KOPT-K1 (cell line): ENCODE measurements around the gene SEMA6C.

ENCODE experiments used
- H3K27ac ChIP-seq: fragments of 200-600 bp; sonication (generic); 2 replicates; pipeline ENCODE4 v1.5.1; 2016; ENCODE audit warnings: antibody characterized with exemption, mild to moderate bottlenecking, low read depth, low read length; ENCODE audit not compliant: poor library complexity, severe bottlenecking
- H3K36me3 ChIP-seq: fragments of 200-600 bp; sonication (generic); 2 replicates; pipeline ENCODE4 v1.5.1; 2017; ENCODE audit warnings: antibody characterized with exemption, mild to moderate bottlenecking, low read length, moderate library complexity; ENCODE audit not compliant: insufficient read depth
- H3K9me3 ChIP-seq: fragments of 200-600 bp; sonication (generic); 2 replicates; pipeline ENCODE4 v1.5.1; 2017; ENCODE audit warnings: antibody characterized with exemption, low read length, mild to moderate bottlenecking; ENCODE audit not compliant: insufficient read depth, poor library complexity, severe bottlenecking

Gene SEMA6C

DNA sequence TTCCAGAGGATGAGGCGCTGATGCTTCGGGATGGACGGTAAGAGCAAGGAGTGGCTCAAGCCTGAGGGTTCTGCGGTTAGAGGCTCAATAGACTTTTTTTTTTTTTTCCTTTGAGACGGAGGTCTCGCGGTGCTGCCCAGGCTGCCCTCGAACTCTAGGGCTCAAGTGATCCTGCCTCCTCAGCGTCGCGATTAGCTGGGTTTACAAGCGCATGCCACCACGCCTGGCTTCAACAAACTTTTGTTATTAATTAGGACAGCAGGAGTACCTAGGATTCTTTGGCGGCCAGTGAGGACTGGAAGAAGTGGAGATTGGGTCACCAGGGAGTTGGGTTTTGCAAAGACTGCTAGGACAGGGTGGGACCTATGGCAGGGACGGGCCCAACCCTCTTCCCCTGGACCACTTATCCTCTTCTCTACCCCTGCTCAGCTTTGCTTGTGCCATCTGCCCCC lies 20.1 kb upstream of the SEMA6C start:
- Histone ChIP-seq H3K9me3 (no peaks in the 10 kb centered on the region), H3K27ac (peak overlapping the region; percentile 76), H3K36me3 (peaks cover 44% of the 10 kb centered on the region)

DNA sequence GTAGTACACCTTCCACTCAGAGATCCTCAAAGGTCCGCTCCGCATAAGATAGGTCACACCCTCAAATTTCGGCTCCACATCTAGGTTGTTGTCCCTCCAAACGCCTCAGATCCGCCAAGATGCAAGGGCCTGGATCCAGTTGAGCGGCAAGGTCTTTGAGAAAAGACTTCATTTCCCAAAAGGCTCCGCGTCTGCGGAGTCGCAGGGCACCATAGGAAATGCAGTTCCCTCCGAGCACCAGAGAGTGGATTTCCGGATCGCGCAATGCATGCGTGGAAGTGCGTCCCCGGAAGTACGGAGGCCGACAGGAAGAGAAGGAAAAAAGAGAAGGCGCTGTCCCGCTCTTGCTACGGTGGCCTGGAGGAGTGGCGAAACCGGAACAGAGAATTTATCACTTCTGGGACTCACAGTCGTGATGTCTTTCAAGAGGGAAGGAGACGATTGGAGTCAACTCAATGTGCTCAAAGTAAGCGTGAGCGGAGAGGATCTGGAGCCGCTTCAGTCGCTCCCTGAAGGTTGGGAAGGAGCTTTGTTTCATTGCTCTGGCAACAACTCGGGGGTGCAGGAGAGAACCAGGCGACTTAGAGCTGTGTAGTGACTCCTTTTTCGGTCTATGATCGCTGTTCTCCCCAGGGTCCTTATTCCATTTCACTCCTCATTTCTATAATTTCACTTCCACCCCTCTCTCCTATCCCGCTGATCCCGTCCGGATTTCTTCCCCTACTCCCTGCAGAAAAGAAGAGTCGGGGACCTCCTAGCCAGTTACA lies 19.5 kb upstream of the SEMA6C start, which contains the start of the genes LYSMD1 and SCNM1:
Gene LYSMD1 (minus strand): TSS at position 165 of the 767 bp plus-strand sequence. CDS start 644 bp downstream, outside the sequence.
Gene SCNM1 (plus strand): TSS at position 407 of the 767 bp plus-strand sequence. CDS start 9 bp downstream, at position 416.
- Histone ChIP-seq H3K9me3 (no peaks in the 10 kb centered on the region), H3K36me3 (peaks cover 42% of the 10 kb centered on the region), H3K27ac (peak within 1 kb of the TSS; percentile 76)

DNA sequence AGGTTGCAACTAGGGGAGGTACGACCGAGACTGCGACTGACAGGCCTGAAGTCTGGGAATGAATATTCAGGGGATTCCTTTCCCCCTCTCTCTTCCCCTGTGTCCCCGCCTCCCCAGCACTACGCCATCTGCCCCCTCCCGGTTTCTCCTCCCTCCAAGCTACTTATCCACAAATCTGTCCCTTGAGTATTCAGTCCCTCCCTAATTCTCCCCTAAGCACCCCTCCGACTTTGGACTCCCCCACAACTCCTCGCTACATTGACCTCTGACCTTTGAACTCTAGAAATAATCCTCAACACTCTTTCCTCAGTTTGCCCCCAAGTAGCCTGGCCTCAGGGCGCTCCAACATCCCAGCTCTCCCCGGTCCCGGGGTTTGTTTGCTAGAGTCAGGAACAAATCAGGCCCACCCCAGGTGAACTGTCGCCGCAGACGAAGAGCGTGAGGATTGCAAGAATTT lies 18.9 kb upstream of the SEMA6C start:
- peaks cover 42% of the 10 kb centered on the region for H3K36me3 ChIP-seq
- no peaks in the 10 kb centered on the region for H3K9me3 ChIP-seq
- peak overlapping the region; percentile 76 for H3K27ac ChIP-seq

- Histone ChIP-seq H3K9me3 (no peaks in the 10 kb centered on the region), H3K27ac (peak overlapping the region; percentile 76)
Observed at GRCh38 chr1:151164732-151165280, 18.4 kb upstream of the SEMA6C start.

DNA sequence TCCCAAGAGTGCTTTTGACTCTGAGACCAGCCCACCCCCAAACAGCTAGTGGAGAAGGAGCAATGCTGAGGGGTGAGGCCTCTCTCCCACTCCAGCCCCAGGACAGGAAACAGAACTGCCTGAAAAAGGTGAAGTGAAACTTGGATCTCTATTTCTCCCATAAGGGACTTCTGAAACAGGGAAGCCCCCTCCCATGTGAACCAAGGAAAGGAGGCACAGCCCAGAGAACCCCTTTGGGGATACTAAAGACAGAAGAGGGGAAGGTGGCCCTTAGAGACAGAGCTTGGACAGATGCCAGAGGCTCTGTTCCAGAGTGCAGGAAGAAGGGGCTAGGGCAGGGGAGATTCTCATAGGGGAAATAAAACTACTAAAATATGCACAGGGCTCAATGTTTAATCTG lies 12.9 kb upstream of the SEMA6C start:
- H3K36me3 ChIP-seq = peaks cover 33% of the 10 kb centered on the region
- no peaks in the 10 kb centered on the region for H3K9me3 ChIP-seq
- H3K27ac ChIP-seq = no peak overlapping the region

More at GRCh38 chr1:151164732-151165280, 18.4 kb upstream of the SEMA6C start:
- H3K36me3 ChIP-seq = peaks cover 41% of the 10 kb centered on the region

- Histone ChIP-seq H3K9me3 (no peaks in the 10 kb centered on the region), H3K27ac (peak overlapping the region; percentile 11), H3K36me3 (peaks cover 33% of the 10 kb centered on the region)
Observed at GRCh38 chr1:151158751-151159251, 12.4 kb upstream of the SEMA6C start.

DNA sequence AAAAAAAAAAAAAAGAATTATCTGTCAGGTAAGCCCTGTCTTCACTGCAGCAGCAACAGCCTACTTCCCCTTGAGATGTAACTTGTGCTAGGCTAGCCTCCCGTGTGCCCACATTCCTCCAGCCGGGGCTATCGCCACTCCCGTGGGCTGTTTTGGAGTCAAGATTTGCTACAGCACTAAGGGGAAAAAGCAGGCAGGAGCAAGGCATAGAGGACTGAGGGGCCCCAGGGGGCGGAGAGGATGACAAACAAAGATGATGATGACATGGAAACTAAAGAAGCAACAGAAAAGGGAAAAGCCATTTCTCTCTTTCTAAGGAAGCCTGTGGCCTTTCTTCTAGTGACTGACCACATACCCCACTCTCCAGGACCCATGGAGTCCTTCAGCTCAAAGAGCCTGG lies 11.9 kb upstream of the SEMA6C start:
- no peaks in the 10 kb centered on the region for H3K9me3 ChIP-seq
- H3K36me3 ChIP-seq = peaks cover 33% of the 10 kb centered on the region
- H3K27ac ChIP-seq = peak overlapping the region; percentile 11

- peaks cover 33% of the 10 kb centered on the region for H3K36me3 ChIP-seq
- H3K9me3 ChIP-seq = no peaks in the 10 kb centered on the region
- H3K27ac ChIP-seq = peak overlapping the region; percentile 66
Observed at GRCh38 chr1:151157067-151157531, 10.7 kb upstream of the SEMA6C start.

DNA sequence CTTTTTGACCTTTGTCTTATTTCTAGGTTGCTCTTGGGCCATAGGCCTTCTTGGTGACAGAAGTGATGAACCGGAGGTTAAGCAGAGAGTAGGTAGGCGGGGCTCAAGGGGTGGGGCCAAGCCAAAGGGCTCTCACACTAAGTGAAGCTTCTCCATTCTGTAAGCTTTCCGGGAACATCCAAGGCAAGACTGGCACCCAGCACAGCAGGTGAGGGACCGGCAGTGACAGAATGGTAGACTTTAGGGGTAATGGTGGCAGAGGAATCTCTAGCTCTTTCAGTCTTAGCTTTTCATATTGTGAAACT lies 10.0 kb upstream of the SEMA6C start, which contains the start of gene TNFAIP8L2:
Gene TNFAIP8L2 (plus strand): TSS at position 135 of the 305 bp plus-strand sequence. CDS start 2,049 bp downstream, outside the sequence.
- peak within 1 kb of the TSS; percentile 66 for H3K27ac ChIP-seq
- H3K36me3 ChIP-seq = peaks cover 30% of the 10 kb centered on the region
- no peaks in the 10 kb centered on the region for H3K9me3 ChIP-seq

GRCh38 chr1:151147665-151148064 lies 1.2 kb upstream of the SEMA6C start:
- Histone ChIP-seq H3K9me3 (no peaks in the 10 kb centered on the region), H3K36me3 (no peaks in the 10 kb centered on the region), H3K27ac (no peak overlapping the region)

GRCh38 chr1:151147132-151147503 lies 687 bp upstream of the SEMA6C start:
- Histone ChIP-seq H3K36me3 (no peaks in the 10 kb centered on the region), H3K27ac (peak overlapping the region; percentile 36), H3K9me3 (no peaks in the 10 kb centered on the region)

DNA sequence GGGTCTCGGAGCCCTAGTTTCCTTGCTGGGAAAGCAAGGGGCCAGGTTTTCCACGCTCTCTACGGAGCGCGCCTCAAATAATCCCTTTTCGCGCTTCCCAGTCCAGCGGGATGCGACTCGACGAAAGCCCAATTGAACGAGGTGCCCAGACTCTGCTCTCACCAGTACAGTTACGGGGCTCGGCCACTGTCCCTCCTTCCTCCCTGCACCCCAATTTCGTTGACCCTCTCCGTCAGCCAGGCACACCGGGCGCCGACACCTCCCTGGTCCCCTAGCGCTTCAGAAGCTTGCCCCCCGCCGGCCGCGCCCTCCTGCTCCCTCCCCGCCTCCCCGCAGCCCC lies 389 bp downstream of the SEMA6C start:
- Histone ChIP-seq H3K27ac (peak overlapping the region; percentile 36), H3K36me3 (no peaks in the 10 kb centered on the region), H3K9me3 (no peaks in the 10 kb centered on the region)

DNA sequence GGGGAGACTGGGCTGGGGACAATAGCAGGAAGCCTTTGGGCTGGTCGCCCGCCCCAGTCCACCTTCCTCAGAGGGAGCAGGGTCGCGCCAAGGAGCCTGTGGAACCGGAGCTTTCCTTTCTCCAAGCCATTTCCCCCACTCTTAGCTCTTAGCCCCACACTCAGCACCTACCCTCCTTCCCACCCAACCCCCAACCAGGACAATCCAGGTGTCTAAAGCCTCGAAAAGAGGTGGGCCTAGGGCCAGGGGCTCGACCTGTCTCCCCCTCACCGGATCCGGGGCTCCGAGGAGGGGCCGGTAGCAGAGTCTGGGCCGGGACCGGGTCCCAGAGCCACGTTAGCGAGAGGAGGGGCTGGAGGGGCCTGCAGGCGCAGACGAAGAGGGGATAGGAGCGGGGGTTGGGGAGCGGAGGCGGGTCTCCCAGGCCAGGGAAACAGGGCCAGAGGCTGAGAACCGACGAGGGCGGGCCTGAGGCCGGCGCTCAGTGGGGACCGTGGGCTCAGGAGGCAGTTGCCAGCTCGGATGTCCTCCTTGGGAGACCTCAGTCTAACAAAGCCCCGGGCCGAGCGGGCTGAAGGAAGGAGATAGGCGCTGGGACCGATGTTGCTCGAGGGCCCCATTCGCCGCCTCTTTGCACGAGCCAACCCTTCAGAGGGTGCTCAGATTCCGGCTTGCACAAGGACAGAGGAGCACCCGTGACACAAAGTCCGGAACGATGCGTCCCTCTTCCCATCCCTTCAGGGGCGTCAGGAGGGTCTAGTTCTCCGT lies 943 bp downstream of the SEMA6C start:
- H3K9me3 ChIP-seq = no peaks in the 10 kb centered on the region
- no peak overlapping the region for H3K27ac ChIP-seq
- H3K36me3 ChIP-seq = no peaks in the 10 kb centered on the region

DNA sequence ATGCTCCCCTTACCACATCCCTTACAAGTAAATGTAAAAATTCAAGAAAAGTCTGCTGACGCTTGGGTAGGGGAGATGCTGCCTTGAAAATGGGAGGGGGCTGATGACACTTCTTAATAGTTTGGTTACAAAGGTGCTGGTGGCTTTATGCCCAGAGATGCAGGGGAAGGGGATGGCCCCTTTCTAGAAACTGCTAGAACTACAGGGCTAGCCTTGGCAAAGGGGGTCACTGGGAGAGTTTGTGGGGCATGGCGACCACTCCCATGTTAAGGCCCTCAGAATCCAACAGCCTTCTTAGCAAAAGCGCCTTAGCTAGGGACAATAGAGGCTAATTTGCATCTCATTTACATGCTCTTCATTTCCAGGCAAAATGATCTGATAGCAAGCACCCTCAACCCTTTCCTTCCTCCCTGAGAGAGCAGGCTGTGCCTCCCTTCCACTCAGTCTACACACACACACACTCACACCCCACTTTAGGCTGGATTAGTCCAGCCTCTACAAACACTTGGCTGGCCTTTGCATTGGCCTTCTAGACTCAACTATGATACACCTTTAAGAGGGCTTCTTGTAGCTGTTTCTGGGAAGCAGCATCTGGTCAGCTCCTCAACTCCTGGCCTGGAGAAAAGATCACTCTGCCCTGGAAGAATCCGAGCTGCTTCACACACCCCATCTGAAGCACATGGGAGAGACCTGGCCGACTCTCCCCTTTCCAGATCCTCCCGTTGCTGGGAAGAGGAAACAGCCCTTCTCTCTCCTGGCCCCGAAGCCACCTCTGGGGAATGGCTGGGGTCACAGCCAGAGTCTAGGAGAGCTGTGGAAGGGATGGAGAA lies 1.7 kb downstream of the SEMA6C start:
- no peak overlapping the region for H3K27ac ChIP-seq
- no peaks in the 10 kb centered on the region for H3K9me3 ChIP-seq
- no peaks in the 10 kb centered on the region for H3K36me3 ChIP-seq
